EH (cell line): ENCODE results near the gene SIL1.

Source experiments
- DNase-seq: peaks from one replicate; pipeline ENCODE4 v3.0.0-alpha.2; 2015; ENCODE audit warnings: low read depth

SIL1 gene

GRCh38 chr5:138914338-138914737 is 283.8 kb downstream of the SIL1 start:
- DNase-seq, result no peak

GRCh38 chr5:138913773-138914172 is 284.4 kb downstream of the SIL1 start:
- no peak for DNase-seq

DNA sequence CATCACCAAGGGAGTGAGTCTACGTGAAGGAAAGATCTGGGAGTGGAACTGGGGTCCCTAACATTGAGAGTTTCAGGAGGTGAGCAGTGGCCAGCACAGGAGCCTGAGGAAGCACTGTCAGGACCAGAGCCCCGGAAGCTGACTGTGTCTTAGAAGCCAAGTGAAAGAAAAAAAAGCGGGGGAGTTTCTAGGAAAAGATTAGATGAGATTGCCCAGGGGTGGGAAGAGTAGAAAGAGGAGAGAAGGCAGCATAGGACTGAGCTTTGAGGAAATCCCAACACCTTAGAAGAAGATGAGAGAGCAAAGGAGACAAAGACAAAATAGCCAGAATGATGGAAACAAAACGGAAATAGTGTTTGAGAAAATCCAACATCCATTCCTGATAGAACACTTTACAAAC is 286.1 kb downstream of the SIL1 start:
- DNase-seq, result no peak

- DNase-seq, result peak; percentile 79
These were observed 286.7 kb downstream of the SIL1 start for GRCh38 chr5:138911441-138911840.

GRCh38 chr5:138910546-138911185 is 287.5 kb downstream of the SIL1 start:
- peak; percentile 42 for DNase-seq

DNA sequence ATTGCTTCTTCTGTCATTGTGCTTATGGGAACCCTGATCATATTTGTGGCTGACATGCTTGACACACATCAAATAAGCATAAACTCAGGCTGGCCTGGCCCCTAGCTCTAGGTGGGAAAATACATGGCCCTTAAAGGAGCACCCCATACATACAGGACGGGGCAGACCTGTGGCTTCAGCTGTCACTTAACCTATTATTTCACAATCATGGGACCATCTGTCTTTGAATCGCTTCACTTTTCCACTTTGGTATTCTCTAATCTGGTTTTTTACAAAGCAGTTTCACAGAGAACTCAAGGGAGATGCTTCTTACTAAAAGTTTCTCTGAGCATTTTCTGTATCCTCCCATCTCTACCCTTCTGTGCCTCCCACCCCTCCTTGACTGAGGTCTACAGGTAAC is 288.4 kb downstream of the SIL1 start:
- DNase-seq, result no peak

GRCh38 chr5:138905541-138905940 is 292.6 kb downstream of the SIL1 start:
- peak; percentile 88 for DNase-seq

- DNase-seq, result peak; percentile 61
These were observed 294.9 kb downstream of the SIL1 start for GRCh38 chr5:138903130-138903775.

GRCh38 chr5:138901716-138902115 is 296.5 kb downstream of the SIL1 start:
- peak; percentile 9 for DNase-seq

GRCh38 chr5:138900281-138900965 is 297.7 kb downstream of the SIL1 start:
- peak; percentile 72 for DNase-seq

GRCh38 chr5:138898742-138899141 is 299.4 kb downstream of the SIL1 start:
- no peak for DNase-seq

GRCh38 chr5:138898299-138898698 is 299.9 kb downstream of the SIL1 start:
- DNase-seq, result no peak
